Dermis microvascular lymphatic vessel endothelial cell (primary cell): ENCODE measurements around the gene PVALB. TPM values are rescaled to one million over a fixed set of nuclear protein-coding genes. Genes with fewer than 3 reads are reported as not detected.

Experiments used
- DNase-seq, 2 donors: peaks; one replicate each; pipeline versions ENCODE4 v3.0.0 to v3.0.0-alpha.2; 2010; ENCODE audit warnings: low read depth in 2 of 2
- total RNA-seq: library from RNA; depleted of rRNA; stranded (reverse); fragments of >200 nt; gene quantifications from 2 replicates; pipeline ENCODE4 v1.2.1, GENCODE V29; 2014

PVALB gene
- not detected in 2 replicates for total RNA-seq

GRCh38 chr22:36816636-36817524, at the start of gene PVALB:
TSS of gene PVALB (minus strand) at chr22:36817035. CDS start at chr22:36817005, 30 bp downstream.
- DNase-seq = peak; percentile 7 to 52

GRCh38 chr22:36865346-36865745, 48.5 kb upstream of the PVALB start:
- peak in 1 of 2 donors; percentile 10 for DNase-seq

- DNase-seq = no peak
Measured at GRCh38 chr22:36864454-36865215, 47.8 kb upstream of the PVALB start.

GRCh38 chr22:36863979-36864378, 47.1 kb upstream of the PVALB start:
- DNase-seq = no peak

GRCh38 chr22:36863281-36863680, 46.4 kb upstream of the PVALB start:
- no peak for DNase-seq

- no peak for DNase-seq
Measured at GRCh38 chr22:36862251-36863242, 45.7 kb upstream of the PVALB start.

- DNase-seq = no peak
Measured at GRCh38 chr22:36860821-36861659, 44.2 kb upstream of the PVALB start, which contains the start of gene NCF4. TSS of gene NCF4 (plus strand) at chr22:36861006. CDS start at chr22:36861172, 166 bp downstream.

GRCh38 chr22:36860438-36860820, 43.6 kb upstream of the PVALB start:
- no peak for DNase-seq

GRCh38 chr22:36860017-36860416, 43.2 kb upstream of the PVALB start:
- DNase-seq = no peak

- DNase-seq = no peak
Measured at GRCh38 chr22:36858966-36859365, 42.1 kb upstream of the PVALB start.

- no peak for DNase-seq
Measured at GRCh38 chr22:36858156-36858555, 41.3 kb upstream of the PVALB start.

GRCh38 chr22:36856792-36857135, 39.9 kb upstream of the PVALB start:
- no peak for DNase-seq

- peak; percentile 56 to 77 for DNase-seq
Measured at GRCh38 chr22:36856121-36856791, 39.4 kb upstream of the PVALB start.

GRCh38 chr22:36855478-36855877, 38.6 kb upstream of the PVALB start:
- no peak for DNase-seq

GRCh38 chr22:36853407-36854099, 36.7 kb upstream of the PVALB start:
- peak in 1 of 2 donors; percentile 53 for DNase-seq

- no peak for DNase-seq
Measured at GRCh38 chr22:36852056-36852973, 35.5 kb upstream of the PVALB start.

GRCh38 chr22:36850682-36851081, 33.8 kb upstream of the PVALB start:
- DNase-seq = no peak

GRCh38 chr22:36850056-36850455, 33.2 kb upstream of the PVALB start:
- DNase-seq = no peak
